CD4-positive, CD25-positive, alpha-beta regulatory T cell (primary cell): ENCODE data around the gene SLC31A2. TPM values are rescaled to one million over a fixed set of nuclear protein-coding genes. Genes with fewer than 3 reads are reported as not detected.
A peak's percentile ranks its signal among the peaks of the same experiment; 100 is the strongest.
"Not testable (repeated sequence)": the region's sequence is repeated elsewhere in the genome, so short reads cannot be mapped to it uniquely, and the experiment has no call there.

Source experiments
- ATAC-seq, 2 donors: fragments of 150-1000 bp; cut with Tn5 transposase; one replicate each; pipeline ENCODE4 v1.10.0; 2021; ENCODE audit warnings: low read depth in 2 of 2, moderate number of reproducible peaks in 2 of 2, moderate library complexity in 1 of 2
- DNase-seq, 3 donors: peaks; one replicate each; pipeline versions ENCODE4 v3.0.0 to v3.0.0-alpha.2; 2012 to 2022; ENCODE audit warnings: mixed read lengths in 1 of 3
- H3K27ac ChIP-seq: one replicate; pipeline ENCODE4 v1.7.0; 2013; ENCODE audit warnings: mild to moderate bottlenecking, low read length; ENCODE audit not compliant: insufficient read depth, poor library complexity, severe bottlenecking
- H3K27me3 ChIP-seq: one replicate; pipeline ENCODE4 v1.7.0; 2013; ENCODE audit warnings: low read length; ENCODE audit not compliant: control insufficient read depth, insufficient read depth
- H3K36me3 ChIP-seq: one replicate; pipeline ENCODE4 v1.7.0; 2013; ENCODE audit warnings: mild to moderate bottlenecking, low read length, moderate library complexity; ENCODE audit not compliant: control insufficient read depth, insufficient read depth
- H3K4me1 ChIP-seq: 2 replicates; pipeline ENCODE4 v1.7.0; 2013; ENCODE audit warnings: mild to moderate bottlenecking, low read length; ENCODE audit not compliant: insufficient read depth, control insufficient read depth, poor library complexity, severe bottlenecking
- H3K4me3 ChIP-seq: one replicate; pipeline ENCODE4 v1.7.0; 2013; ENCODE audit warnings: low read depth, mild to moderate bottlenecking, low read length, moderate library complexity
- H3K9me3 ChIP-seq, 2 experiments: 1 replicate in 1 of 2; 2 replicates in 1 of 2; pipeline ENCODE4 v1.7.0; 2013; ENCODE audit warnings: low read length in 2 of 2, mild to moderate bottlenecking in 1 of 2, moderate library complexity in 1 of 2; ENCODE audit not compliant: control insufficient read depth in 2 of 2
- H3K27ac Mint-ChIP-seq, 3 donors: one replicate each; pipeline ENCODE4 v1.8.0; 2020 to 2022; ENCODE audit warnings: mild to moderate bottlenecking in 3 of 3, mixed read lengths in 3 of 3, moderate library complexity in 2 of 3
- H3K27me3 Mint-ChIP-seq: one replicate; pipeline ENCODE4 v1.8.0; 2022; ENCODE audit warnings: mild to moderate bottlenecking, mixed read lengths
- H3K36me3 Mint-ChIP-seq: one replicate; pipeline ENCODE4 v1.8.0; 2020; ENCODE audit warnings: mixed read lengths
- H3K4me1 Mint-ChIP-seq, 4 donors: one replicate each; pipeline ENCODE4 v1.8.0; 2020 to 2022; ENCODE audit warnings: mixed read lengths in 4 of 4, mild to moderate bottlenecking in 1 of 4
- H3K4me3 Mint-ChIP-seq, 4 donors: one replicate each; pipeline ENCODE4 v1.8.0; 2020 to 2022; ENCODE audit warnings: mild to moderate bottlenecking in 4 of 4, mixed read lengths in 4 of 4, moderate library complexity in 3 of 4
- H3K9me3 Mint-ChIP-seq, 7 donors: one replicate each; pipeline ENCODE4 v1.8.0; 2020 to 2022; ENCODE audit warnings: mixed read lengths in 7 of 7, mild to moderate bottlenecking in 3 of 7, moderate library complexity in 2 of 7
- polyA plus RNA-seq, 4 donors: library from polyadenylated mRNA; unstranded; fragments of 300-500 nt; fragmentation: Illumina TruSeq; gene quantifications; one replicate each; pipeline ENCODE4 v1.2.3, GENCODE V29; 2021
- total RNA-seq: library from RNA; stranded (reverse); gene quantifications from one replicate; pipeline ENCODE4 v1.2.3, GENCODE V29; 2022

The SLC31A2 gene
- total and polyA plus RNA-seq, 5 donors from 2014 or later = 3.0 to 4.0 (median 3.3) TPM

DNA sequence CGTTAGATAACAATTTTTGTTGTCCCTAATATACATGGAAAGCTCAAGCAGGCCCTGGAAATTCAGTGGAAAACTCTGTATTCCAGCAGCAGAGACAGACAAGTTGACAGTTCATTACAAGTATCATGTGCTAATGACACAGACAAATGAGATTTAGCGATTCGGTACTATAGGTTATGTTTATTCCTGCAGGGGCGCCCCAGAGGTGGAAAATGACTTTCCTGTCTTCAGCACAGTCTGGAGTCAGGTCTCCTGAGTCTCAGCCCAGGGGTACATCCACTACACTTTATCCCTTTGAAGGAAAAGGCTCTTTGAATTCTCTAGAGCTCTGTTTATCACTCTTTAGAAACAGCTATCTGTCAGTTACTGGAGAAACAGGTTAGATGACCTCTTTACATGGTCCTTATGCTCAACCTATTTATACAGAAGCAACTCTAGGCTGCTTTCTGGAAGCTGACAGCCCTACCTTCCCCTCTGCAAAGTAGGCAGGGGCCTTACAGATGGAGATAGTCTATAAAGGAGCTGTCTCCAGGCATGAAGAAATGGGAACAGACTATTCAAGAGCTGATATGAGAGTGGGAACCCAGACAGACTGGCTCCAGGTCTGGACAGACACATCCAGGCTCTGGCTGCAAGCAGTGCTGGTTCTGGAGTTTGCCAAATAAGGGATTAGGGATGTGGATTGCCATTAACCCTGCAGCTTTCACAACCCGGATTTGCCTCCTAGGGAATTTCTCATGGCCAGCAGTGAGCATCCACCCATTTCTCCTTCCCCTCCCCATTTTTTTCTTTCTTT, 7.2 kb upstream of the SLC31A2 start:
- Histone ChIP-seq H3K9me3 (no peaks in the 10 kb centered on the region), H3K36me3 (no peaks in the 10 kb centered on the region), H3K4me3 (no peak overlapping the region), H3K27me3 (peaks cover 6% of the 10 kb centered on the region), H3K27ac (no peak overlapping the region), H3K4me1 (no peaks in the 10 kb centered on the region)
- peaks cover 0 to 14% (median 4%) of the 10 kb centered on the region in 7 donors for H3K9me3 Mint-ChIP-seq
- H3K36me3 Mint-ChIP-seq = no peaks in the 10 kb centered on the region
- H3K4me1 Mint-ChIP-seq = no peaks in the 10 kb centered on the region
- no peak for ATAC-seq
- peaks cover 13% of the 10 kb centered on the region for H3K27me3 Mint-ChIP-seq
- H3K4me3 Mint-ChIP-seq = no peak overlapping the region
- no peak overlapping the region for H3K27ac Mint-ChIP-seq
- DNase-seq = no peak

DNA sequence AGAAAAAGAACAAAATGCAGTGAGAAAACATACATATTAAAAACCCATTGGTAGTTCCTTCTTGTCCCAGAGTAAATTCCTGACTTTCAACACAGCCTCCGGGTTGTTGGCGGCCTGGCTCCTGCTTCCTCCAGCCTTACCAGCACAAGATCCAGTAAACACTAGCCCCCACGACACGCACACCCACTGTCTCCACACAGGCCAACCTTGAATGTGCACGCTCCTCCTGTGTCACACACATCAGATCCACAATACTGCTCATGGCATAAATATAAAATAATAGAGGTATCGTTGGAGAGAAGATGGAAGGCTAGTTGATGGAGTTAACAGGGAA, 2.5 kb upstream of the SLC31A2 start:
- Mint-ChIP-seq H3K27me3 (peaks cover 18% of the 10 kb centered on the region), H3K9me3 (peaks cover 0 to 2% (median 0%) of the 10 kb centered on the region in 7 donors), H3K4me3 (peak overlapping the region in 1 of 4 donors; percentile 15), H3K27ac (no peak overlapping the region), H3K36me3 (no peaks in the 10 kb centered on the region), H3K4me1 (peaks cover 4 to 19% (median 12%) of the 10 kb centered on the region in 4 donors)
- Histone ChIP-seq H3K9me3 (no peaks in the 10 kb centered on the region), H3K27me3 (peaks cover 4% of the 10 kb centered on the region), H3K27ac (no peak overlapping the region), H3K36me3 (no peaks in the 10 kb centered on the region), H3K4me3 (no peak overlapping the region), H3K4me1 (peaks cover 21% of the 10 kb centered on the region)
- no peak for ATAC-seq
- no peak for DNase-seq

DNA sequence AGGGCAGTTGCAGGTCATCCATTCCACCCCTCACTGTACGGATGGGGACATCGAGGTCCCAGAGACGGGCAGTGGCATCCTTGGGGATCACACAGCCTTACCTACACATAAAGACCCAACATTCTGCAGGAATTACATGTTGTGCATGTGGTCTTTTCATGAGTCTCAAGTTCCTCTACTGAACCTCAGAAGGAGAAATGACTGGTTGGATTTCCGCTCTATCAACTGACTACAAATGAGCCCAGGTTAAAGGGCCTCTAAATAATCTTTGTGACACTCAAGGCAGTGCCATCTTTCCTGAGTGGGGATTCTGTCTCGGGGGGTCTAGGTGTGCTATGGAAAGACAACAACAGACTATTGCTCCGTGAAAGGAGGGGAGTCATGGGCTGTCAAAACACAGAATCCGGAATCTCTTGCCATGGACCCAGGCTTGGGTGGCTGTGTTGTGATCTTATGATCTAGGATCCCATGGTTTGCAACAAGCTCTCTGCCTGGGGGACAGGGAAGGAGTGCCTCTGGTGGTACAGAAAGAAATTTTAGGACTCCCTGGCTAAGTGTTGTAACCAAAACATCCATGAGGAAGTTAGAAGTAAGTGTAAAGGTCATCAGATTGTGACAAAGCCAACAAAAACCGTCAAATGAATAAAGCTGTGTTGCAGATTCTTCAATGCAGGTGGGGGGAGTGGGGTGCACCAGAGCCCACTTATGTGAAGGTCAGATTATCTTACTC, 1.9 kb upstream of the SLC31A2 start:
- peaks cover 4% of the 10 kb centered on the region for H3K27me3 ChIP-seq
- peaks cover 0 to 2% (median 0%) of the 10 kb centered on the region in 7 donors for H3K9me3 Mint-ChIP-seq
- DNase-seq = no peak
- no peaks in the 10 kb centered on the region for H3K36me3 ChIP-seq
- H3K27me3 Mint-ChIP-seq = peaks cover 18% of the 10 kb centered on the region
- H3K36me3 Mint-ChIP-seq = no peaks in the 10 kb centered on the region
- no peak overlapping the region for H3K27ac ChIP-seq
- H3K27ac Mint-ChIP-seq = no peak overlapping the region
- peaks cover 4 to 22% (median 14%) of the 10 kb centered on the region in 4 donors for H3K4me1 Mint-ChIP-seq
- ATAC-seq = no peak
- H3K4me3 ChIP-seq = no peak overlapping the region
- no peaks in the 10 kb centered on the region for H3K9me3 ChIP-seq
- H3K4me1 ChIP-seq = peaks cover 21% of the 10 kb centered on the region
- H3K4me3 Mint-ChIP-seq = peak overlapping the region in 1 of 4 donors; percentile 70

DNA sequence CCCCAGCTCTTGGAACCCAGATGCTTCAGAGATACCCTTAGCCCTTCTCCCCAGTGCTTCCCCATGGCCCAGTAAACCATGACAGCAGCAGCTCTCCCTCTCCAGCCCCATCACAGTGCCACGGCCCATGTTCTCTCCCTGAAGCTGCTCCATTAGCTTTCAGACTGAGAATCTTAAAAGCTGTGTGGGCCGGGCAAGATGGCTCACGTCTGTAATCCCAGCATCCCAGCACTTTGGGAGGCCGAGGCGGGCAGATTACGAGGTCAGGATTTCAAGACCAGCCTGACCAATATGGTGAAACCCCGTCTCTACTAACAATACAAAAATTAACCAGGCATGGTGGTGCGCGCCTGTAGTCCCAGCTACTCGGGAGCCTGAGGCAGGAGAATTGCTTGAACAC, 1.2 kb upstream of the SLC31A2 start:
- H3K9me3 ChIP-seq, H3K4me3 ChIP-seq, H3K36me3 Mint-ChIP-seq, H3K27me3 ChIP-seq, H3K9me3 Mint-ChIP-seq, ATAC-seq, H3K27ac Mint-ChIP-seq, H3K27ac ChIP-seq, H3K36me3 ChIP-seq, DNase-seq: not testable (repeated sequence)
- Mint-ChIP-seq H3K4me1 (peaks cover 4 to 22% (median 15%) of the 10 kb centered on the region in 4 donors), H3K27me3 (peaks cover 18% of the 10 kb centered on the region), H3K4me3 (peak overlapping the region in 1 of 4 donors; percentile 70)
- H3K4me1 ChIP-seq = peaks cover 21% of the 10 kb centered on the region

DNA sequence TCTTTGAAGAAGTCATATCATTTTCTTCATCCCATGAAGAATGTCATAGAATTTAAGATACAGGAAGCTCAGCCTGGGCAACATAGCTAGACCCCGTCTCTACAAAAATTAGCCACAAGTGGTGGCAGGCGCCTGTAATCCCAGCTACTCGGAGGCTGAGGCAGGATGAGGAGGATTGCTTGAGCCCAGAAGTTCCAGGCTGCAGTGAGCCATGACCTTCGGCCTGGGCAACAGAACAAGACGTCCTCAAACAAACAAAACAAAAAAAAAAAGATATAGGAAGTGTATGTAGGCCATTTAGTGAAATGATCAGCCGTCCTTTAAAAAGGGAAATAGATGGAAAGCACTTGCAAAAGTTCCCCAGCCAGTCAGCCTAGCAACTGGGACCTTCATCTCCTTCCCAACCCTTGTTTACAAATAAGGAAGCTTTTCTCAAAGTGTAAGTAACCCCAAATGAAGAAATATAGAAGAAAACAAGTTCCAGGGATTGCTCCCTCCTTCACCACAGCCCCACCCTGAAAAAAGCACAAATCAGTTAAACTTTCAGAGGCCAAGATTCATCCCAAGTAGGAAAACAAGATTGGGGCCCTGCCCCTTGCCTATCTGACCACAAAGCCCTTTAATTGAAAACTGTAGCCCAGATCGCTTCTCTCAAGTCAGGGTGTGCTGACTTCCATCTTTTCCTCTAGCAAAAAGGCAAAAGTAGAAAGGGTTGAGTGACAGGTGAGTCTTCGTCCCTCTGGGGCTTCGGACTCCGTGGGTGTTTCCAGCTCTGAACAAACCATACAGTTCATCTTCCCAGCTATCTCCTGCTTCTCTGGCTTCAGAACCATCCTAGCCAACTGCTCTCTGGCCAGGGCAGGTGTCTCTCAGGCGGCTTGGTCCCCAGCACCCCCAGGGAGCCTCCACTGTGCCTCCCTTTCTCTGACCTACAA, 1.2 kb downstream of the SLC31A2 start:
- Mint-ChIP-seq H3K4me1 (peaks cover 4 to 45% (median 31%) of the 10 kb centered on the region in 4 donors), H3K36me3 (peaks cover 4% of the 10 kb centered on the region)
- H3K4me1 ChIP-seq = peaks cover 27% of the 10 kb centered on the region

DNA sequence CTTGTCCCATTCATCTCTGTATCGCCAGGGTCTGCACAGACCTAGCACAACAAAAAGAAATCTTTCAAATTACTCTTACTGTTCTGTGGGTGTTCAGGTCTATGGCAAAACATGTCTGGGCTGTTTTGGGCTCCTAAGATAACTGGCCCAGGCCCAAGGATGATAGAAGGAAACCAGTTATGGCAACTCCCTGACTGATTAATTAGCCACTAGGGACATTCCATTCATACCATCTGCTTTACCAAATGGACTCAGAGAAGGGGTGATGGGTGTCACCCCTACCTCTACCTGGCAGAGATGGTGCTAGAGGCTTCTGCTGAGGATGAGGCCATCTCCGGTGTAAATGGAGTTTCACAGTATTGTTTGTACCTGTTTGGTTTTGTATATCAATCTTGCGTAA, 1.9 kb downstream of the SLC31A2 start:
- Mint-ChIP-seq H3K4me3 (peak overlapping the region; percentile 70 to 87 (median 86)), H3K27me3 (peaks cover 11% of the 10 kb centered on the region), H3K9me3 (peaks cover 0 to 2% (median 0%) of the 10 kb centered on the region in 7 donors), H3K27ac (peak overlapping the region in 2 of 3 donors; percentile 72 to 83), H3K36me3 (peaks cover 4% of the 10 kb centered on the region), H3K4me1 (peaks cover 4 to 45% (median 31%) of the 10 kb centered on the region in 4 donors)
- ATAC-seq (no peak), DNase-seq (peak in 1 of 3 donors; percentile 26)
- Histone ChIP-seq H3K36me3 (no peaks in the 10 kb centered on the region), H3K27me3 (no peaks in the 10 kb centered on the region), H3K27ac (no peak overlapping the region), H3K4me1 (peaks cover 27% of the 10 kb centered on the region), H3K9me3 (no peaks in the 10 kb centered on the region), H3K4me3 (no peak overlapping the region)

More for the DNA sequence above, 1.2 kb downstream of the SLC31A2 start:
- no peaks in the 10 kb centered on the region for H3K36me3 ChIP-seq
- no peak overlapping the region for H3K27ac ChIP-seq
- Mint-ChIP-seq H3K9me3 (peaks cover 0 to 2% (median 0%) of the 10 kb centered on the region in 7 donors), H3K27me3 (peaks cover 11% of the 10 kb centered on the region), H3K4me3 (peak overlapping the region; percentile 70 to 87 (median 86)), H3K27ac (peak overlapping the region; percentile 57 to 83 (median 72))
- H3K27me3 ChIP-seq = no peaks in the 10 kb centered on the region
- DNase-seq (no peak), ATAC-seq (no peak)
- H3K4me3 ChIP-seq = peak overlapping the region; percentile 78
- H3K9me3 ChIP-seq = no peaks in the 10 kb centered on the region

DNA sequence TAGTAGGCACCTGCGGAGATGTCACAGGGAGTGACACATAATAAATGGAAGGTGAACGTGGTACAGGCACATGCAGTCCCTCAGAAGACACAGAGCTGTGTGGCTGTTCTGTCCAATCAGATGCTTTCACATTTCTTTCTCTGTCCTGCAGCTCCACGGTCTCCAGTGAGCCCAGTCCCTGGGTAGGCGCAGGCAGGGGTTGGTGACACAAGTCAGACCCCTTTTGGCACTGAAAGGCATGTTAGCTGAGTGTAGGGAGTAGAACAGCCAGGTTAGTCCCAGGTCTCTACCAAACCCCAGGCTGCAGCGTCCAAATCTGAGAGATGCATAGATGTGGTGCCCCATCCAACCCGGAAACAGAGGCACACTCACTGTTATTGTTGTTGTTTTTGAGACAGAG, 2.8 kb downstream of the SLC31A2 start:
- peaks cover 6% of the 10 kb centered on the region for H3K36me3 Mint-ChIP-seq
- H3K27me3 Mint-ChIP-seq = peaks cover 5% of the 10 kb centered on the region
- H3K4me3 Mint-ChIP-seq = peak overlapping the region in 1 of 4 donors; percentile 40
- H3K9me3 Mint-ChIP-seq = peaks cover 0 to 2% (median 0%) of the 10 kb centered on the region in 7 donors
- Histone ChIP-seq H3K4me3 (no peak overlapping the region), H3K27ac (no peak overlapping the region), H3K36me3 (peaks cover under 1% of the 10 kb centered on the region), H3K4me1 (peaks cover 27% of the 10 kb centered on the region), H3K9me3 (no peaks in the 10 kb centered on the region), H3K27me3 (no peaks in the 10 kb centered on the region)
- peaks cover 4 to 45% (median 32%) of the 10 kb centered on the region in 4 donors for H3K4me1 Mint-ChIP-seq
- DNase-seq = no peak
- no peak for ATAC-seq
- peak overlapping the region in 1 of 3 donors; percentile 55 for H3K27ac Mint-ChIP-seq
